Renal cortical epithelial cell (primary cell): ENCODE results near the gene ANKRD22. TPM values are rescaled to one million over a fixed set of nuclear protein-coding genes. Genes with fewer than 3 reads are reported as not detected.
"Not testable (repeated sequence)": the region's sequence is repeated elsewhere in the genome, so short reads cannot be mapped to it uniquely, and the experiment has no call there.

Experiments
- DNase-seq: peaks from one replicate; pipeline ENCODE4 v3.0.0-alpha.2; 2011; ENCODE audit warnings: low read depth
- total RNA-seq: library from RNA; depleted of rRNA; stranded (reverse); fragments of >200 nt; gene quantifications from 2 replicates; pipeline ENCODE4 v1.2.3, GENCODE V29; 2014

The ANKRD22 gene
- total RNA-seq, 1 donor from 2014 or later = 0.05 TPM

DNA sequence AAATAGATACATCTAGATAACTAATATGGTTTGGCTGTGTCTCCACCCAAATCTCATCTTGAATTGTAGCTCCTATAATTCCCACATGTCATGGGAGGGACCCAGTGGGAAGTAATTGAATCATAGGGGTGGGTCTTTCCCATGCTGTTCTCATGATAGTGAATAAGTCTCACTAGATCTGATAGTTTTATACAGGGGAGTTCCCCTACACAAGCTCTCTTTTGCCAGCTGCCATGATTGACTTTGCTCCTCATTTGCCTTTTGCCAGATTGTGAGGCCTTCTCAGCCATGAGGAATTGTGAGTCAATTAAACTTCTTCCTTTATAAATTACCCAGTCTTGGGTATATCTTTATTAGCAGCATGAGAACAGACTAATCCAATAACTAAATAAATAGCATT is 14.0 kb downstream of the ANKRD22 start:
- not testable (repeated sequence) for DNase-seq

GRCh38 chr10:88835910-88836221 is 15.8 kb downstream of the ANKRD22 start:
- no peak for DNase-seq

- peak; percentile 74 for DNase-seq
Observed at GRCh38 chr10:88835096-88835909, 16.3 kb downstream of the ANKRD22 start.

DNA sequence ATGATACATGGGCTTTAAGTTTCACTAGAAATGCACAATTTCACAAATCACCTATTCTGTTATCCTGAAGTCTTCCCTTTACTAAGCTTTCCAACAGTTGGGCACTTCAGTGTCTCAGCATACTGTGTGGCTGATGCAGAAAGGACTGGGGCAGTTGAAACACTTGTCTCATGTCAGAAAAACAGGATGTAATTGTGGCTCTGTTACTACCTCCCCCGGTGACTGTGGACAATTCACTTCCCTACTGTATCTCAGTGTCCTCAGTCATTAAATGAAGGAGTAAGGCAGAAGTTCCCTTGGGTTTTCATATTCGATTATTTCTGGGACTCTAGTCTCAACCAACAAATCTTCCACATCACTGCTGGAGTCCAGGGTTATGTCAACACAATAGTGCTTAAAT is 17.9 kb downstream of the ANKRD22 start:
- DNase-seq = no peak

- no peak for DNase-seq
Observed at GRCh38 chr10:88833156-88833555, 18.5 kb downstream of the ANKRD22 start.

DNA sequence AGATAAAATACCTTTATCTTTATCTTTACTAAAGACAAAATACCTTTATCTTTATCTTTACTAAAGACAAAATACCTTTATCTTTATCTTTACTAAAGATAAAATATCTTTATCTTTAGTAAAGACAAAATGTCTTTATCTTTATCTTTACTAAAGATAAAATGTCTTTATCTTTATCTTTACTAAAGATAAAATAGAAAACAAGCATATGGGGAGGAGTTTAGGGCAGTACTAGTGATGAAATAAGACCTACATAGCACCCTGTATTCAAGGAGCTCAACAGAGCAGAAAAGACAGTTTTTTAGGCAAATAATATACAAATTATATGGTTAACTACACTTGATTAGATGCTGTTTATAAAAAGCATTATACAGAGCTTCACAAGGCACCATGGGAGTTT is 19.3 kb downstream of the ANKRD22 start:
- DNase-seq = no peak

DNA sequence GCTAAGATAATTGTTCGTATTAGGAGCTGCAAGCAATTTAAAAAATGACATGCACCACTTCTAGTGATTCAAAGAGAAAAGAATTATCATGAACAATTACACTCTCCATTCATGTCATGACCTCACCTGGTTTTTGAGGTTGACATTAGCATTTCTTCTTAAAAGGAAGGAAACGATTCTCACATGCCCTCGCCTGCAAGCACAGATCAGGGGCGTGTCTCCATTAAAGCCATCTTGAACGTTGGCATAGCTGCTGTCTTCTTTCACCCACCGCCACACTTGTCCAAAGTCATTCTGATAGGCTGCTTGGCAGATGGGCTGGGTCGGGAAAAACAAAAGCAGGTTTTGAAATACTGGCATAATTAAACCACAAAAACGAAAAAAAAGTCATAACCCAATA is 19.9 kb downstream of the ANKRD22 start:
- no peak for DNase-seq

GRCh38 chr10:88830643-88831268 is 20.9 kb downstream of the ANKRD22 start:
- no peak for DNase-seq

- no peak for DNase-seq
Observed at GRCh38 chr10:88828310-88828709, 23.3 kb downstream of the ANKRD22 start.

- no peak for DNase-seq
Observed at GRCh38 chr10:88827671-88828070, 24.0 kb downstream of the ANKRD22 start.

DNA sequence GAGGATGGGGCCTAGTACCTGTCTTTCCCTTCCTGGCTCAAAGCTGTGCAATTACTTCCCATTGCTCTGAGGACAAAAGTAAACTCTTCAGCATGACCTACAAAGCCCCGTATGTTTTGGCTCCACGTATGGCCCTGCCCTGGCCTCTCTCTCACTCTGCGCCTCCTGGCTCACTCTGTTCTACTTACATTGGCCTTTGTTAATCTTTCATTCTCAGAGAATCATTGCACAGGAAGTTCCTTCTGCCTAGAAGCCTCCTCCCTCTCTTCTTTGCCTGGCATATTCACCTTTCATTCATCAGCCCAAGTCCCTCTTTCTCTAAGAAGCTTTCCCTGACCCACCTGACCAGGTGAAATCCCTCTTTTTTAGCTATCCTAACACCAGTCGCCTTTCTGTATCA is 25.3 kb downstream of the ANKRD22 start:
- no peak for DNase-seq

- DNase-seq = peak; percentile 22
Observed at GRCh38 chr10:88820748-88821401, 30.8 kb downstream of the ANKRD22 start.

DNA sequence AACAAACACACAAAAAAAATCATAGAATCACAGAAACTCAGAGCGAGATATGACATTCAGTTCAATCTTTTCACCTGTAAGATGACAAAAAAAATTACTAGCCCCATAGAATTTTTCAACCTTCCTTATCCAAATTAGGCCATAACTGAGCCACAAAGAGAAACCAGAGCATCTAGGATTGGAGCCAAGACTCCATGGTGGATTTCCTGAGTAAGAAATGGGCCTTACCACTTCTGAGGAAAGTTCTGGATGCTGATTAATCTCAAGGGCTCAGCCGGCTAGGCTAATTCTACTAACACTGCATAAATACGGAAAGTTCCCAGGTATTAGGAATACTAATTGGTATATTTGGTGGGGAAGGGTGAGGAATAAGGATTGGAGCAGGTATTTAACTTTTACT is 32.4 kb downstream of the ANKRD22 start:
- peak; percentile 36 for DNase-seq

DNA sequence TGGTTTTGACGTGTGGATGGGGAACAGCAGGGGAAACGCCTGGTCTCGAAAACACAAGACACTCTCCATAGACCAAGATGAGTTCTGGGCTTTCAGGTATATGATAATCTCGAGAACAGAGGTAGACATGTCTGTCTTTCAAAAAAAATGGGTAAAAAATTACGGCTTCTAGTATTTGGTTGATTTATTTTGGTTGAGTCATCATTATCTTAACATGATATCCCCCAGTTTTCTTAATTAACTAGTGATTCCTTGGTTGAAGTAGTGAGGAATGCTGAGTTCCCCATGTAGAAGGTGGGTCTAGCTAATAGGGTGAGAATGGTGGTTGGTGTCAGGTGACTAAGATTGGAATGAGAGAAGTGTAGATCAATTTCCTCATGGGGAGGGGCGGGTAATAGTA is 38.4 kb downstream of the ANKRD22 start:
- no peak for DNase-seq

GRCh38 chr10:88810196-88810961 is 41.3 kb downstream of the ANKRD22 start:
- DNase-seq = peak; percentile 80

DNA sequence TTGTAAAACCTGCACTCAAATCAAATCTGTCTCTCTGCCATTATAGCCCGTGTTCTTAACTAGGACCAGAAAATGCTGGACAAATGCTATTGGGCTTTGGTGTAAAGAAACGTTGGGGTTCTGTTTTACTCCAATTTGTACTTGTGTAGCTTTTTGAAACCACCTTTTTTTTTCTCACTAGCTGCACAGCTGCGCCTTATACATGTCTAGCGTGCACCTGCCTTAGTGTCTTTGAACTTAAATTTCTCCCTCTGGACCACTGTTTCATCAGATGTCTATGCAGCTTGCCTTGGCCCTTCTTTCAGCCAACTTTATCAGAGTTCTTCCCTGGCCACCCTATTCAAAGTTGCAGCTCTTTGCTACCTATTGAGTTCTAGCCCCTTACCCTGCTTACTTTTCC is 42.0 kb downstream of the ANKRD22 start:
- DNase-seq = no peak

DNA sequence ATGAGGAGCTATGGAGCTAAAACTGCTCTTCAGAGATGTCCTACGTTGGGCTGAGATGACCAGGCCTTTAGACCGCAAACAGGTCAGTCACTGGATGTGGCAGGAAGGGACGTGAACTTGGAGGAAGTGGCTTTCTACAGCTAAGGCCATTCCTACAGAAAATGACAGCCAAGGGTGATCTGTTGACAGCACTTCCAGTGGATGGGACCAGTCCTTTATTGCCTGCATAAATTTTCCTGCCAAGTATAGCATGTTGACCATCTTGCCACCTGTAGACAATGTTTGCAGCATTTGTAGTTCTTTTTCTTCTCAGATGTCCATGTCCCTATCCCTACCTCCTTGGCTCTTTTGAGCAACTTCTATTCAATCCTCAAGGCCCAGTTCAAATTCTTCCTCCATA is 45.7 kb downstream of the ANKRD22 start:
- no peak for DNase-seq

DNA sequence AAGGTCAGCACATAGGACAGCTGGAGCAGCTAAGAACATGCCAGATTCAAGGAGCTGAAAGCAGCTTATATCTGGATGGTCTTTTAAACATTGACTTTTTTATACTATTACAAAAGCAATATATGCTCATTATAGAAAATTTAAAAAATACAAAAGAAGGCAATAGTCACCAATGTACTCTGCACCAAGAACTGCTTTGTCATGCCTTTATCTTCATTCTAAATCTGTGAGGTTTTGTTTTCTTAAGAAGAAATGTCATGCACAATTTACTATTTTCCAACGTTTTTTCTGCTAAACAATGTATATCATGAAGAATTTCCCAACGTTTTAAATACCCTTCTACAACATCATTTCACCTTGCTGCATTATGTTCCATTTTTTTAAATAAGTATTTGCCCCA is 46.3 kb downstream of the ANKRD22 start:
- DNase-seq = no peak

DNA sequence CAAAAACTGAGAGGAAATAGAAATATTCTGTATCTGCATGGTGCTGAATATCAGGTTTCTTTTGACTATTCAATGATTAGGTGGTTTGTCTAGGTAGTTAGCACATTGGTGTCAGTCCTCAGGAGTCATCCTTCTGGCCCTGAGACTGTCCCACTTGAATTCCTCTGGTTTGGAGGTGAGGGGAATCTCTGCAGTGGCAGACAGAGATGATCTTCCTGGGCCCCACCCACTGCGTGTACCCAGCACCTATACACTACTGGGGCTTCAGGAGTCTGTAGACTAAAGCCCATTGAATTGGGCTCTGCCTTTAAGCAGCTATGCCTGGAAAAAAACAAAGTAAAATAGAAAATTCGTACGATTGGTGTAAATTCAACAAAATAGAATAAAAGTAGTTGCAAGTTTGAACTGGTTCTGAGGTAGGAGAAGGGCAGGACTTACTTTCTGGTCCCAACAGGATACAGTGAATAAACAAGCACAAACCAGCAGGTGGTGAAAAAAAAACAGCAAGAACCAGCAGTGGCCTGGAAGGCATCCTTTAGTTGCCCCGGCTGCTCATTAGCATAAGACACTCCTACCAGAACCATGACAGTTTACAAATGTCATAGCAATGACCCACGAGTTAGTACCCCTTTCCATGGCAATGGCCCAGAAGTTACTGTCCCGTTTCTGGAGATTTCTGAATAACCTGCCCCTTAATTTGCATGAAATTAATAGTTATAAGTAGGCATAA is 47.4 kb downstream of the ANKRD22 start:
- no peak for DNase-seq

DNA sequence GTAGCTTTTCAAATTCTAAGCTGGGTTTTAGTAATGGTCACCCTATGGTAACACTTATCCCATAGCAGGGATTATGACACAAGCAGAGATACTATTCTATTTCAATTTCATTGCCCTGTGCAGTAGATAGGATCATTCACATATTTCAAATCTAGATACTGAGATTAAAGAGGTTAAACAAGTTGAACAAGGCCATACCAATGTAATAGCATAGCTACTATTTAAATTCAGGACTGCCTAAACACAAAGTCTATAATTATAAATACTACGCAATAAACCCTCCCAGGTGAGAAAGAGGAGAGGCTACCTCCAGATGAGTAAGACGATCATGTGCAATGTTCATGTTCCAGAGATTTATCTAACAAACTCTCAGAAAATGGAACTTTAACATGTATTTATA is 48.0 kb downstream of the ANKRD22 start:
- no peak for DNase-seq

DNA sequence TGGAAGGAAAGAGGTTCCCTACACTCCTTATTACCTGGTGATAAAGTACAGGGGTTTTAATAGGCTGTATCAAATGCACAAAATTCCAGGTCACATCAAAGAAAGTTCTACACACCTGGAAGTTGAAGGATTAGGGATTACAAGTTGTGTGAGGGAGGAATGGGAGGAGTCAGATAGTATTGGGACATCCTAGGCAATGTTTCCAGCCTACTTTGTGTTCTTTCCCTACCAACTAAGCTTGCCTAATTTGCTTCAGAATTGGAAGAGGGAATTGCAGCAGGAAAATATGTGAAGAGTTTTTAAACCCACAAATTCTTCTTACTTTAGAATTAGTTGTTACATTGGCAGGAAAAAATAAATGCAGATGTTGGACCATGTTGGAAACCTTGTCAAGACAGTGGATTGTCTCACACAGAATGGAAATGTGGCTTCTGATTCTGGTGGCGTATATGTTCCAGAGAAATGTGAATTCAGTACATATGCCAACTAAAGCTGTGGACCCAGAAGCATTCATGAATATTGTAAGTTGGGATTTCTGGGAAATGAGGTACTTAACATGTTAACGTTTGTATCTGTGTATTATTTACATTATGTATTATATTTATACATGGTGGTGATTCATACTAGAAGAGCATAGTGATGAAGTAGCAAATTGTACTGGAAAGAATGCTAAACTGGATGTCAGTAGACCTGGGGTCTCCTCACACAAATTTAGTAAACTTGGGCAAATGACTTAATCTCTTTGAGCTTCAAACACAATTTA is 48.9 kb downstream of the ANKRD22 start, which contains the start of gene LIPM:
TSS of gene LIPM (plus strand) at position 208 of the 763 bp plus-strand sequence. CDS start at position 375, 167 bp downstream.
- DNase-seq = no peak
